Immature natural killer cell (primary cell): ENCODE results near the gene MYMK. TPM values are rescaled to one million over a fixed set of nuclear protein-coding genes. Genes with fewer than 3 reads are reported as not detected.

ENCODE experiments used
- DNase-seq, 3 donors: peaks; one replicate each; pipeline ENCODE4 v3.0.0; 2022; ENCODE audit warnings: mixed read lengths in 1 of 3
- H3K27ac Mint-ChIP-seq, 6 donors: one replicate each; pipeline ENCODE4 v1.8.0; 2020; ENCODE audit warnings: mixed read lengths in 6 of 6, mild to moderate bottlenecking in 5 of 6, inconsistent platforms in 4 of 6, moderate library complexity in 3 of 6
- H3K27me3 Mint-ChIP-seq, 3 donors: one replicate each; pipeline ENCODE4 v1.8.0; 2020 to 2021; ENCODE audit warnings: low read depth in 3 of 3, mild to moderate bottlenecking in 3 of 3, mixed read lengths in 3 of 3, moderate library complexity in 3 of 3, inconsistent platforms in 1 of 3
- H3K36me3 Mint-ChIP-seq, 3 donors: one replicate each; pipeline ENCODE4 v1.8.0; 2020; ENCODE audit warnings: mixed read lengths in 3 of 3, inconsistent platforms in 2 of 3, mild to moderate bottlenecking in 2 of 3
- H3K4me1 Mint-ChIP-seq, 2 donors: one replicate each; pipeline ENCODE4 v1.8.0; 2020; ENCODE audit warnings: inconsistent platforms in 2 of 2, mild to moderate bottlenecking in 2 of 2, mixed read lengths in 2 of 2, moderate library complexity in 1 of 2
- H3K4me3 Mint-ChIP-seq, 5 donors: one replicate each; pipeline ENCODE4 v1.8.0; 2020; ENCODE audit warnings: mild to moderate bottlenecking in 5 of 5, mixed read lengths in 5 of 5, inconsistent platforms in 3 of 5, moderate library complexity in 3 of 5
- H3K9me3 Mint-ChIP-seq, 6 donors: one replicate each; pipeline ENCODE4 v1.8.0; 2020; ENCODE audit warnings: mild to moderate bottlenecking in 6 of 6, mixed read lengths in 6 of 6, inconsistent platforms in 4 of 6, moderate library complexity in 3 of 6
- polyA plus RNA-seq, 3 donors: library from polyadenylated mRNA; unstranded; fragments of 300-500 nt; fragmentation: Illumina TruSeq; gene quantifications; one replicate each; pipeline ENCODE4 v1.2.3, GENCODE V29; 2021

The MYMK gene
- polyA plus RNA-seq, 3 donors from 2014 or later = not detected

GRCh38 chr9:133551446-133551845, 26.7 kb upstream of the MYMK start:
- Mint-ChIP-seq H3K27me3 (peaks cover 2 to 7% (median 5%) of the 10 kb centered on the region in 3 donors), H3K4me1 (peaks cover 0 to 2% of the 10 kb centered on the region in 2 donors), H3K36me3 (no peaks in the 10 kb centered on the region), H3K9me3 (no peaks in the 10 kb centered on the region), H3K27ac (no peak overlapping the region), H3K4me3 (no peak overlapping the region)
- DNase-seq = no peak

DNA sequence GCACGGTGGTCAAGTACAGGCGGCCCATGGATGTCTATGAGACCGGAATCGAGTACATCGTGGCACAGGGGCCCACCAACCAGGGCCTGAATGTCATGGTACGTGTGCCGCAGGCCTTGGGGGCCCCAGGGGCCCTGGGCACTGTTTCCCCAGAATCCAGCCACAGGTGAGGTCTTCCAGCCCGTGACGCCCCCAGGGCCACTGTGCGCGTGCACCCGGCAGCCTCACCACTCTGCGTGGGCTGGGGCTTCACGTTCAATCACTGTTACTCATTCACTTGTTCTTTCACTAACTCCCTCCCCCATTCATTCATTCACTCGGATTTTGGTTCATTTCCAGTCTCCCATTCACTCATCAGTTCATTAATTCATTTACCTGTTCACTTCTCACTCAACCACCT, 22.4 kb upstream of the MYMK start:
- no peaks in the 10 kb centered on the region for H3K9me3 Mint-ChIP-seq
- H3K27ac Mint-ChIP-seq = no peak overlapping the region
- H3K4me1 Mint-ChIP-seq = no peaks in the 10 kb centered on the region
- DNase-seq = no peak
- H3K27me3 Mint-ChIP-seq = peaks cover 2 to 3% (median 3%) of the 10 kb centered on the region in 3 donors
- no peaks in the 10 kb centered on the region for H3K36me3 Mint-ChIP-seq
- no peak overlapping the region for H3K4me3 Mint-ChIP-seq

- Mint-ChIP-seq H3K9me3 (no peaks in the 10 kb centered on the region), H3K4me3 (no peak overlapping the region), H3K36me3 (no peaks in the 10 kb centered on the region), H3K4me1 (no peaks in the 10 kb centered on the region), H3K27me3 (peaks cover 3 to 5% (median 3%) of the 10 kb centered on the region in 3 donors), H3K27ac (no peak overlapping the region)
- no peak for DNase-seq
Measured at GRCh38 chr9:133546287-133546680, 21.5 kb upstream of the MYMK start.

DNA sequence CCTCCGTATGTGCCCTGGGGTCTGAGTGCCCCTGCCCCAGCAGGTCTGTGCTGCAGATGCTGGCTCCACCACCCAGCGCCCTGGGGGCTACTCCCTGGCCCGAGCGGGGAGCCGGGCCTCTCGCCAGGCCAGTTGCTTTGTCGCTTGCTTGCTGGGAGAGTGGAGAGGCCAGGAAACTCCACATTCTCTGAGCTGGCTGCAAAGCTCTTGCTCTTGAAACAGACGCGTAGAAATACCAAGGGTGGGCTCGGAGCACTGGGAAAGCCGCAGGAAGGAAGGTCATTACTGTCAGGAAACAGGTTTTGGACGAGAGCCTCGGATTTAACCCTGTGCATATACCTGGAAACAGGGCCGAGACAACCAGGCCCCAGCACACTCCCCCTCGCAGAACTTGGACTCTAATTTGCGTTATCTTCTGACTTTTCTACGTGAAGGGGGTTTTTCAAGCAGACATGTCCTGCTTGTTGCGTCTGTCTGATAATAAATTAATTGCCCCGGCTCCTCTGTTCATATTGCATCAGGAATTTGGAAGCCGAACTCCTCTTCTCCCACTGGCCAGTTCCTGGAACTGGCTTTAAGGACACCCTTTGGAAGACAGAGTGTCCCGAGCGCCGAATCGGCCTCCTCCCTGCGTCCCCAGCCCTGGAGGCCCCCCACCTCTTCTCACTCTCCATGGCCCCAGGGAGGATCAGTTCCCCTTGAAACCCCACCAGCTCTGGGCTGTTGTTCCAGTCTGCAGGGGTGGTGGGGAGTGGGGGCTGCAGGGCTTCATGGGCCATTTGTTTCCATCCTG, 20.9 kb upstream of the MYMK start:
- DNase-seq = no peak
- peaks cover 2 to 5% (median 2%) of the 10 kb centered on the region in 3 donors for H3K27me3 Mint-ChIP-seq
- no peaks in the 10 kb centered on the region for H3K4me1 Mint-ChIP-seq
- H3K36me3 Mint-ChIP-seq = no peaks in the 10 kb centered on the region
- H3K9me3 Mint-ChIP-seq = no peaks in the 10 kb centered on the region
- no peak overlapping the region for H3K4me3 Mint-ChIP-seq
- no peak overlapping the region for H3K27ac Mint-ChIP-seq

- H3K27ac Mint-ChIP-seq = no peak overlapping the region
Measured at GRCh38 chr9:133543772-133544467, 19.2 kb upstream of the MYMK start.

DNA sequence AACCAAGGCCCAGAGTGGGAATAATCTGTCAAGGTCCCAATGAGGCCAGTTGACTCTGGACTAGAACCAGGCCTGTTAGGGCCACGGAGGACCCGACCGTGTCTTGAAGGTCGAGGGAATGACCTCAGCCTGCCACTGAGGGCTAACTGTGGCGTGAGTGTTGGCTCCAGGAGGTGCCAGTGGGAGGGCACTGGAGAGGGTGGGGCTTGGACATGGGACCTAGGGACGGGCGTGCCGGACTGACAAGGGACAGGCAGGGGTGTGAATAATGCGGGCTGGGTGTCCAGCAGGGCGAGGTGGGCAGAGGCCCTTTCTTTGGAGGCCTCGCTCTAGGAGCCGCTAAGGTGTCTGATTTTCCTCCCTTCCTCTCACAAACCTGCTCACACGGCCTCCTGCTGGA, 17.2 kb upstream of the MYMK start:
- no peak for DNase-seq
- Mint-ChIP-seq H3K27ac (no peak overlapping the region), H3K9me3 (no peaks in the 10 kb centered on the region), H3K36me3 (no peaks in the 10 kb centered on the region), H3K4me1 (no peaks in the 10 kb centered on the region), H3K4me3 (no peak overlapping the region), H3K27me3 (peaks cover 4 to 9% (median 8%) of the 10 kb centered on the region in 3 donors)

More at GRCh38 chr9:133543772-133544467, 19.2 kb upstream of the MYMK start:
- no peaks in the 10 kb centered on the region for H3K36me3 Mint-ChIP-seq
- no peaks in the 10 kb centered on the region for H3K4me1 Mint-ChIP-seq
- no peak for DNase-seq
- no peak overlapping the region for H3K4me3 Mint-ChIP-seq
- peaks cover 2 to 9% (median 8%) of the 10 kb centered on the region in 3 donors for H3K27me3 Mint-ChIP-seq
- no peaks in the 10 kb centered on the region for H3K9me3 Mint-ChIP-seq

GRCh38 chr9:133540698-133541025, 15.9 kb upstream of the MYMK start:
- Mint-ChIP-seq H3K36me3 (no peaks in the 10 kb centered on the region), H3K27me3 (peaks cover 4 to 9% (median 8%) of the 10 kb centered on the region in 3 donors), H3K27ac (no peak overlapping the region), H3K9me3 (no peaks in the 10 kb centered on the region), H3K4me3 (peak overlapping the region in 1 of 5 donors; percentile 41), H3K4me1 (no peaks in the 10 kb centered on the region)
- peak in 1 of 3 donors; percentile 17 for DNase-seq

GRCh38 chr9:133539991-133540697, 15.4 kb upstream of the MYMK start:
- H3K27ac Mint-ChIP-seq = no peak overlapping the region
- H3K36me3 Mint-ChIP-seq = no peaks in the 10 kb centered on the region
- peak overlapping the region in 1 of 5 donors; percentile 41 for H3K4me3 Mint-ChIP-seq

GRCh38 chr9:133538851-133539833, 14.4 kb upstream of the MYMK start:
- Mint-ChIP-seq H3K27me3 (peaks cover 2 to 10% (median 7%) of the 10 kb centered on the region in 3 donors), H3K27ac (no peak overlapping the region)

More at GRCh38 chr9:133539991-133540697, 15.4 kb upstream of the MYMK start:
- no peaks in the 10 kb centered on the region for H3K9me3 Mint-ChIP-seq
- peaks cover 4 to 9% (median 8%) of the 10 kb centered on the region in 3 donors for H3K27me3 Mint-ChIP-seq
- no peaks in the 10 kb centered on the region for H3K4me1 Mint-ChIP-seq
- no peak for DNase-seq

DNA sequence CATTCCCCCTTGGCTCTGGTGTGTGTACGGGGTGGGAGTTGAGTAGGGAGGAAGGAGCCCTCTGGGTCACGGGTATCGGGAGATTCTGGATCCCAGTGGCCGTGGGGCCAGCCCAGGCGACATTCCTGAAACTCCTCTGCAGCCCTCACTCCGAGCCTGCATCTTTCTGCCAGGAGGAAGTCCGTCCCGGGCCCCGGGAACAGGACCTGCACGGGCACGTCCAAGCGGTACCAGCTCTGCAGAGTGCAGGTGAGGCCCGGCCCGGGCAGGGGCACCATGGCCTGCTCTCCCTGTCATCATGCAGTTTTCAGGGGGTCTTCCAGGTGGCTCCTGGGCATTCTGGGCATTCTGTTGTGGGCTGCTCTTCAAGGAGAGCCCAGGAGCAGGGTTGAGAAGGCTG, 13.4 kb upstream of the MYMK start:
- H3K36me3 Mint-ChIP-seq = no peaks in the 10 kb centered on the region
- no peak overlapping the region for H3K27ac Mint-ChIP-seq
- H3K9me3 Mint-ChIP-seq = no peaks in the 10 kb centered on the region
- no peaks in the 10 kb centered on the region for H3K4me1 Mint-ChIP-seq
- H3K4me3 Mint-ChIP-seq = no peak overlapping the region
- peaks cover 2 to 10% (median 8%) of the 10 kb centered on the region in 3 donors for H3K27me3 Mint-ChIP-seq
- DNase-seq = no peak

More at GRCh38 chr9:133538851-133539833, 14.4 kb upstream of the MYMK start:
- Mint-ChIP-seq H3K4me1 (no peaks in the 10 kb centered on the region), H3K36me3 (no peaks in the 10 kb centered on the region), H3K4me3 (no peak overlapping the region), H3K9me3 (no peaks in the 10 kb centered on the region)
- DNase-seq = no peak

DNA sequence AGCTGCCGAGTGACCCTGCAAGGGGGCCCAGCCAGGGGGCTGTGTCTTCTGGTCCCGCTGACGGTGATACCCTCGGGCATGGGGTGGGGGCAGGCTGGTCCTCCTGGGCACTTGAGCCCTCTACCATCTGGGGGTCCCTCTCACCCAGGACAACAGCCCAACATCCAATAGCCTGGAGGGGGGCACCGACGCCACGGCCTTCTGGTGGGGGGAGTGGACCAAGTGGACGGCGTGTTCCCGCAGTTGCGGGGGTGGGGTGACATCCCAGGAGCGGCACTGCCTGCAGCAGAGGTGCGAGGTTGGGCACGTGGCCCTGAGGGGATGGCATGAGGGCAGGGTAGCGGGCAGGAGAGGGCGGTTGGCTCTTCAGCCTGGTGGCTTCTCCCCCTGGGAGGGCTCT, 12.5 kb upstream of the MYMK start:
- no peaks in the 10 kb centered on the region for H3K4me1 Mint-ChIP-seq
- H3K27ac Mint-ChIP-seq = no peak overlapping the region
- H3K4me3 Mint-ChIP-seq = no peak overlapping the region
- no peaks in the 10 kb centered on the region for H3K36me3 Mint-ChIP-seq
- peaks cover 2 to 12% (median 11%) of the 10 kb centered on the region in 3 donors for H3K27me3 Mint-ChIP-seq
- DNase-seq = no peak
- H3K9me3 Mint-ChIP-seq = no peaks in the 10 kb centered on the region

GRCh38 chr9:133536536-133536935, 11.8 kb upstream of the MYMK start:
- Mint-ChIP-seq H3K27ac (no peak overlapping the region), H3K9me3 (no peaks in the 10 kb centered on the region), H3K27me3 (peaks cover 2 to 12% (median 9%) of the 10 kb centered on the region in 3 donors), H3K36me3 (no peaks in the 10 kb centered on the region), H3K4me3 (no peak overlapping the region), H3K4me1 (no peaks in the 10 kb centered on the region)
- DNase-seq = no peak

GRCh38 chr9:133536080-133536479, 11.3 kb upstream of the MYMK start:
- Mint-ChIP-seq H3K4me3 (no peak overlapping the region), H3K9me3 (no peaks in the 10 kb centered on the region), H3K27me3 (peaks cover 2 to 12% (median 11%) of the 10 kb centered on the region in 3 donors), H3K27ac (no peak overlapping the region), H3K4me1 (no peaks in the 10 kb centered on the region), H3K36me3 (no peaks in the 10 kb centered on the region)
- DNase-seq = no peak
